H9 (cell line): ENCODE results near the gene KISS1R. TPM values are rescaled to one million over a fixed set of nuclear protein-coding genes. Genes with fewer than 3 reads are reported as not detected.
A peak's percentile ranks its signal among the peaks of the same experiment; 100 is the strongest.

Experiments
- DNase-seq: peaks from one replicate; pipeline ENCODE4 v3.0.0-alpha.2; 2017
- H2AFZ ChIP-seq: one replicate; pipeline ENCODE4 v1.6.1; 2013; ENCODE audit warnings: mild to moderate bottlenecking, low read length, control low read depth, moderate library complexity
- H2AK5ac ChIP-seq: 2 replicates; pipeline ENCODE4 v1.6.1; 2013; ENCODE audit warnings: low read length, control low read depth, mixed read lengths; ENCODE audit not compliant: insufficient read length
- H2BK120ac ChIP-seq: one replicate; pipeline ENCODE4 v1.6.1; 2013; ENCODE audit warnings: low read depth, mild to moderate bottlenecking, low read length, control low read depth, inconsistent platforms; ENCODE audit not compliant: poor library complexity, severe bottlenecking
- H2BK12ac ChIP-seq: 2 replicates; pipeline ENCODE4 v1.6.1; 2013; ENCODE audit warnings: low read length, control low read depth, mixed read lengths, low read depth; ENCODE audit not compliant: insufficient read length
- H2BK15ac ChIP-seq: 2 replicates; pipeline ENCODE4 v1.6.1; 2013; ENCODE audit warnings: low read depth, low read length, control low read depth
- H2BK20ac ChIP-seq: one replicate; pipeline ENCODE4 v1.6.1; 2013; ENCODE audit warnings: low read depth, mild to moderate bottlenecking, low read length, control low read depth, inconsistent platforms; ENCODE audit not compliant: poor library complexity, severe bottlenecking
- H2BK5ac ChIP-seq: 2 replicates; pipeline ENCODE4 v1.6.1; 2013; ENCODE audit warnings: low read length, control low read depth, mixed read lengths; ENCODE audit not compliant: insufficient read length
- H3K14ac ChIP-seq: 2 replicates; pipeline ENCODE4 v1.6.1; 2013; ENCODE audit warnings: low read length, control low read depth; ENCODE audit not compliant: insufficient read depth
- H3K18ac ChIP-seq: 2 replicates; pipeline ENCODE4 v1.6.1; 2013; ENCODE audit warnings: low read depth, mild to moderate bottlenecking, mixed read lengths, low read length, control low read depth; ENCODE audit not compliant: insufficient read length
- H3K23ac ChIP-seq: 2 replicates; pipeline ENCODE4 v1.6.1; 2013; ENCODE audit warnings: low read length, control low read depth, mixed read lengths, low read depth; ENCODE audit not compliant: insufficient read length
- H3K23me2 ChIP-seq: 2 replicates; pipeline ENCODE4 v1.6.1; 2013; ENCODE audit warnings: low read depth, mild to moderate bottlenecking, mixed read lengths, low read length, control low read depth; ENCODE audit not compliant: insufficient read length, poor library complexity, severe bottlenecking
- H3K27ac ChIP-seq: 2 replicates; pipeline ENCODE4 v1.5.1; 2013; ENCODE audit warnings: low read length, control low read depth, mixed read lengths, low read depth; ENCODE audit not compliant: insufficient read length
- H3K27me3 ChIP-seq: 2 replicates; pipeline ENCODE4 v1.6.1; 2013; ENCODE audit warnings: low read length, control low read depth, inconsistent platforms; ENCODE audit not compliant: insufficient read depth
- H3K4ac ChIP-seq: 2 replicates; pipeline ENCODE4 v1.6.1; 2013; ENCODE audit warnings: low read depth, mild to moderate bottlenecking, control low read depth, inconsistent platforms, low read length, moderate library complexity
- H3K4me1 ChIP-seq: 2 replicates; pipeline ENCODE4 v1.6.1; 2013; ENCODE audit warnings: low read length, control low read depth, inconsistent platforms; ENCODE audit not compliant: insufficient read depth
- H3K4me2 ChIP-seq: 2 replicates; pipeline ENCODE4 v1.6.1; 2013; ENCODE audit warnings: low read length, control low read depth, mixed read lengths; ENCODE audit not compliant: insufficient read length, insufficient read depth
- H3K56ac ChIP-seq: 2 replicates; pipeline ENCODE4 v1.6.1; 2013; ENCODE audit warnings: low read depth, mild to moderate bottlenecking, mixed read lengths, low read length, control low read depth; ENCODE audit not compliant: insufficient read length
- H3K79me1 ChIP-seq: 2 replicates; pipeline ENCODE4 v1.6.1; 2013; ENCODE audit warnings: low read depth, mild to moderate bottlenecking, moderate library complexity, low read length, control low read depth, inconsistent platforms; ENCODE audit not compliant: insufficient read depth, poor library complexity, severe bottlenecking
- H3K79me2 ChIP-seq: 2 replicates; pipeline ENCODE4 v1.6.1; 2013; ENCODE audit warnings: low read length, control low read depth, inconsistent platforms; ENCODE audit not compliant: insufficient read depth
- H3K9ac ChIP-seq: 2 replicates; pipeline ENCODE4 v1.6.1; 2013; ENCODE audit warnings: low read length, control low read depth, mixed read lengths; ENCODE audit not compliant: insufficient read length; ENCODE audit errors: extremely low read depth
- H3K9me3 ChIP-seq: one replicate; pipeline ENCODE4 v1.6.1; 2013; ENCODE audit warnings: low read depth, low read length, inconsistent platforms; ENCODE audit not compliant: control insufficient read depth
- H3T11ph ChIP-seq: one replicate; pipeline ENCODE4 v1.6.1; 2013; ENCODE audit warnings: mild to moderate bottlenecking, low read length, control low read depth, inconsistent platforms
- H4K20me1 ChIP-seq: one replicate; pipeline ENCODE4 v1.6.1; 2013; ENCODE audit not compliant: control insufficient read depth, insufficient read length, insufficient read depth
- H4K5ac ChIP-seq: 2 replicates; pipeline ENCODE4 v1.6.1; 2013; ENCODE audit warnings: low read depth, mild to moderate bottlenecking, mixed read lengths, low read length, control low read depth; ENCODE audit not compliant: insufficient read length
- H4K8ac ChIP-seq: replicated peaks from 2 replicates; pipeline ENCODE4 v1.6.1; 2013; ENCODE audit warnings: low read length, control low read depth, mixed read lengths, low read depth; ENCODE audit not compliant: insufficient read length
- H4K91ac ChIP-seq: 2 replicates; pipeline ENCODE4 v1.6.1; 2013; ENCODE audit warnings: low read depth, mild to moderate bottlenecking, moderate library complexity, mixed read lengths, low read length, control low read depth; ENCODE audit not compliant: insufficient read length
- H3K27ac Mint-ChIP-seq, 3 experiments: 2 replicates in 2 of 3; 3 replicates in 1 of 3; pipeline ENCODE4 v1.8.0; 2020 to 2021; ENCODE audit warnings: mixed read lengths in 3 of 3, mild to moderate bottlenecking in 1 of 3, moderate library complexity in 1 of 3
- H3K27me3 Mint-ChIP-seq: 2 replicates; pipeline ENCODE4 v1.8.0; 2021; ENCODE audit warnings: low read depth, mild to moderate bottlenecking, moderate library complexity, mixed read lengths
- H3K36me3 Mint-ChIP-seq, 3 experiments: 2 replicates in 2 of 3; 3 replicates in 1 of 3; pipeline ENCODE4 v1.8.0; 2020 to 2021; ENCODE audit warnings: low read depth in 3 of 3, mixed read lengths in 3 of 3; ENCODE audit not compliant: insufficient read depth in 1 of 3
- H3K4me1 Mint-ChIP-seq, 2 experiments: 2 replicates each; pipeline ENCODE4 v1.8.0; 2020; ENCODE audit warnings: mixed read lengths in 2 of 2
- H3K4me3 Mint-ChIP-seq, 2 experiments: 2 replicates in 1 of 2; 3 replicates in 1 of 2; pipeline ENCODE4 v1.8.0; 2020 to 2021; ENCODE audit warnings: mild to moderate bottlenecking in 2 of 2, mixed read lengths in 2 of 2, moderate library complexity in 1 of 2
- H3K9me3 Mint-ChIP-seq, 2 experiments: 2 replicates in 1 of 2; 3 replicates in 1 of 2; pipeline ENCODE4 v1.8.0; 2020; ENCODE audit warnings: mild to moderate bottlenecking in 2 of 2, mixed read lengths in 2 of 2, moderate library complexity in 1 of 2
- WGBS: extraction: QIAGEN DNeasy Blood & Tissue Kit; methylation state at CpG from one replicate; pipeline ENCODE4 v1.1.7; 2013; ENCODE audit warnings: missing lambda C conversion rate, low lambda C conversion rate, mixed read lengths; ENCODE audit not compliant: insufficient read length; ENCODE audit errors: extremely low coverage; 5-methylcytosine and 5-hydroxymethylcytosine counted together
- total RNA-seq: library from RNA; stranded (reverse); gene quantifications from 2 replicates; pipeline ENCODE4 v1.2.1, GENCODE V29; 2021
- TF ChIP-seq, protein P1 (sequence below): fragments of 200-600 bp; sonication (generic); conservative IDR thresholded peaks from 3 replicates; pipeline ENCODE4 v1.8.0; 2021; ENCODE audit warnings: antibody characterized with exemption, mild to moderate bottlenecking

Gene KISS1R
- total RNA-seq, 1 experiment from 2014 or later, result 3.3 TPM

DNA sequence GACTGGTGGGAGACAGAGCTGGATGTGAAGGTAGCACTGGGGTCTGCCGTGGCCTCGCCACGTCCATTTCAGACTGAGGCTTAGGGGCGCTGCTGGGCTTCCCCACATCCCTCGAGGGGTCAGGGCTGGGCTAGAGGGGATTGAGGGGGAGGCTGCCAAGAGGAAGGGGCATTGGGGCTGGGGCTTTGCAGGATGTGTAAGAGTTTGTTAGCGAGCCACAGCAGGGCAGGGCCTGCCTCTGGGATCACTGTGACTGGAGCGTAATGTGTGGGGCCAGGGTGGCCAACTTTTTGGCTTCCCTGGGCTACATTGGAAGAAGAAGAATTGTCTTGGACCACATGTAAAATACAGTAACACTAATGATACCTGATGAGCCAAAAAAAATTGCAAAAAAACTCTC lies 22.8 kb downstream of the KISS1R start:
- H3K79me2 ChIP-seq, result peaks cover 10% of the 10 kb centered on the region; the same call in 1 of the 2 replicates
- no peak overlapping the region for H3K14ac ChIP-seq
- H4K5ac ChIP-seq, result no peak overlapping the region
- H2BK5ac ChIP-seq, result no peak overlapping the region
- H3K4me1 Mint-ChIP-seq, result 0 out of 4 replicates have a peak, but pooled peaks cover 0 to 3% of the 10 kb centered on the region in 2 experiments
- H3K9ac ChIP-seq, result no peak overlapping the region
- no peak overlapping the region for H2BK15ac ChIP-seq
- no peaks in the 10 kb centered on the region for H3K4me1 ChIP-seq
- no peaks in the 10 kb centered on the region for H3K27me3 ChIP-seq
- DNase-seq, result no peak
- H3K23me2 ChIP-seq, result no peaks in the 10 kb centered on the region
- H3K4me2 ChIP-seq, result no peak overlapping the region
- H3K27me3 Mint-ChIP-seq, result no peaks in the 10 kb centered on the region; the same call in 1 of the 2 replicates
- H4K8ac ChIP-seq, result no peak overlapping the region
- no peak overlapping the region for H2BK120ac ChIP-seq
- peaks cover 3% of the 10 kb centered on the region for H4K20me1 ChIP-seq
- H2AK5ac ChIP-seq, result no peak overlapping the region
- no peaks in the 10 kb centered on the region for H3K79me1 ChIP-seq
- H3K4me3 Mint-ChIP-seq, result peak overlapping the region in 1 of 2 experiments; percentile 50; a peak in 2 of 5 replicates
- no peak overlapping the region for H3K23ac ChIP-seq
- no peak overlapping the region for H3T11ph ChIP-seq
- WGBS, result no CpG with 5 or more reads among the region's 7 CpGs
- H3K18ac ChIP-seq, result no peak overlapping the region
- TF ChIP-seq, protein P1, sequence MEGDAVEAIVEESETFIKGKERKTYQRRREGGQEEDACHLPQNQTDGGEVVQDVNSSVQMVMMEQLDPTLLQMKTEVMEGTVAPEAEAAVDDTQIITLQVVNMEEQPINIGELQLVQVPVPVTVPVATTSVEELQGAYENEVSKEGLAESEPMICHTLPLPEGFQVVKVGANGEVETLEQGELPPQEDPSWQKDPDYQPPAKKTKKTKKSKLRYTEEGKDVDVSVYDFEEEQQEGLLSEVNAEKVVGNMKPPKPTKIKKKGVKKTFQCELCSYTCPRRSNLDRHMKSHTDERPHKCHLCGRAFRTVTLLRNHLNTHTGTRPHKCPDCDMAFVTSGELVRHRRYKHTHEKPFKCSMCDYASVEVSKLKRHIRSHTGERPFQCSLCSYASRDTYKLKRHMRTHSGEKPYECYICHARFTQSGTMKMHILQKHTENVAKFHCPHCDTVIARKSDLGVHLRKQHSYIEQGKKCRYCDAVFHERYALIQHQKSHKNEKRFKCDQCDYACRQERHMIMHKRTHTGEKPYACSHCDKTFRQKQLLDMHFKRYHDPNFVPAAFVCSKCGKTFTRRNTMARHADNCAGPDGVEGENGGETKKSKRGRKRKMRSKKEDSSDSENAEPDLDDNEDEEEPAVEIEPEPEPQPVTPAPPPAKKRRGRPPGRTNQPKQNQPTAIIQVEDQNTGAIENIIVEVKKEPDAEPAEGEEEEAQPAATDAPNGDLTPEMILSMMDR, result no peak
- H2AFZ ChIP-seq, result no peak overlapping the region
- H3K36me3 Mint-ChIP-seq, result peaks cover 19 to 52% (median 50%) of the 10 kb centered on the region in 3 experiments; a peak in 6 of 7 replicates
- peak overlapping the region; percentile 84 to 89 (median 85); a peak in 6 of 7 replicates for H3K27ac Mint-ChIP-seq
- H3K4ac ChIP-seq, result no peak overlapping the region
- no peak overlapping the region for H2BK12ac ChIP-seq
- H4K91ac ChIP-seq, result no peak overlapping the region
- no peak overlapping the region for H3K56ac ChIP-seq
- H3K9me3 Mint-ChIP-seq, result no peaks in the 10 kb centered on the region
- no peak overlapping the region for H2BK20ac ChIP-seq
- no peak overlapping the region for H3K27ac ChIP-seq
- H3K9me3 ChIP-seq, result no peaks in the 10 kb centered on the region
